ENCODE measurements around the gene MBNL2. TPM values are rescaled to one million over a fixed set of nuclear protein-coding genes. Genes with fewer than 3 reads are reported as not detected.

The MBNL2 gene
- total and polyA plus RNA-seq, 2 experiments from 2014 or later: 0.55 to 3.2 TPM

DNA sequence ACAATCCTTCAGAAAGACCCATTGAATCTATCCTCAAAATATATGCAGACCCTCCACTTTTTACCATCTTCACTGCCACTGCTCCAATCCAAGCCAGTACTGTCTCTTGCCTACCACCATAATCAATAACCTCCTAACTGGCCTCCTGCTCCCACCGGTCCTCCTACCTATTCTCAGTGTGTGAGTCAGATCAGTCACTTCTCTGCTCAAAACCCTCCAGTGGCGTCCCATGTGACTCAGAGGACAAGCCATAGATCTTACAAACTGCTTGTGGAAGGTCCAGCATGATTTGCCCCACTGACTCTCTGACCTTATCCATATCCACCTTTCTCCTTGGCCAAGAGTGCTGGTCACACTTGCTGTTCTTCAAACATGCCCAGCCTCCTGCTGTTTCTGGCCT is 23.4 kb upstream of the MBNL2 start:
- H3K27me3 ChIP-seq (ENCODE audit: insufficient read depth): no peaks in the 10 kb centered on the region
- no peak overlapping the region for H3K27ac Mint-ChIP-seq
- DNase-seq (ENCODE audit: low spot score): no peak
- H3K4me1 Mint-ChIP-seq: peaks cover 27% of the 10 kb centered on the region
- no peaks in the 10 kb centered on the region for H3K9me3 Mint-ChIP-seq
- H3K36me3 Mint-ChIP-seq (ENCODE audit: low read depth): no peaks in the 10 kb centered on the region
- ATAC-seq: no peak
- no peaks in the 10 kb centered on the region; the same call in 1 of the 2 replicates for H4K20me1 ChIP-seq (replicated peaks; ENCODE audit: insufficient read depth)
- no peak overlapping the region for H3K4me3 Mint-ChIP-seq
- H3K27ac ChIP-seq (ENCODE audit: low read depth): no peak overlapping the region
- H3K4me3 ChIP-seq: no peak overlapping the region
- no peak overlapping the region for H2AFZ ChIP-seq
- H3K36me3 ChIP-seq (ENCODE audit: insufficient read depth): no peaks in the 10 kb centered on the region
- no peaks in the 10 kb centered on the region for H3F3A ChIP-seq (replicated peaks; ENCODE audit: low read depth)
- H3K79me2 ChIP-seq (replicated peaks; ENCODE audit: insufficient read depth): no peaks in the 10 kb centered on the region
- no peak overlapping the region for H3K4me2 ChIP-seq
- TF ChIP-seq STAT1 (IDR thresholded peaks at IDR 0.05; ENCODE audit: unreplicated experiment) (no peak), JUNB (IDR thresholded peaks at IDR 0.05; ENCODE audit: unreplicated experiment) (no peak), EZH2phosphoT487 (IDR thresholded peaks at IDR 0.05; ENCODE audit: unreplicated experiment) (no peak), ZNF114 (CRISPR knock-in tag; IDR thresholded peaks at IDR 0.05) (no peak), POLR2AphosphoS5 (IDR thresholded peaks at IDR 0.05; ENCODE audit: low read depth) (no peak), CREB1 (CRISPR knock-in tag; IDR thresholded peaks at IDR 0.05; ENCODE audit: low read depth) (no peak), NANOG (IDR thresholded peaks at IDR 0.05; ENCODE audit: borderline replicate concordance) (no peak), ZNF331 (CRISPR knock-in tag; IDR thresholded peaks at IDR 0.05; ENCODE audit: low read depth) (no peak), EZH2 (IDR thresholded peaks at IDR 0.05; ENCODE audit: low read depth, unreplicated experiment) (no peak)
- TF ChIP-seq, protein P1, sequence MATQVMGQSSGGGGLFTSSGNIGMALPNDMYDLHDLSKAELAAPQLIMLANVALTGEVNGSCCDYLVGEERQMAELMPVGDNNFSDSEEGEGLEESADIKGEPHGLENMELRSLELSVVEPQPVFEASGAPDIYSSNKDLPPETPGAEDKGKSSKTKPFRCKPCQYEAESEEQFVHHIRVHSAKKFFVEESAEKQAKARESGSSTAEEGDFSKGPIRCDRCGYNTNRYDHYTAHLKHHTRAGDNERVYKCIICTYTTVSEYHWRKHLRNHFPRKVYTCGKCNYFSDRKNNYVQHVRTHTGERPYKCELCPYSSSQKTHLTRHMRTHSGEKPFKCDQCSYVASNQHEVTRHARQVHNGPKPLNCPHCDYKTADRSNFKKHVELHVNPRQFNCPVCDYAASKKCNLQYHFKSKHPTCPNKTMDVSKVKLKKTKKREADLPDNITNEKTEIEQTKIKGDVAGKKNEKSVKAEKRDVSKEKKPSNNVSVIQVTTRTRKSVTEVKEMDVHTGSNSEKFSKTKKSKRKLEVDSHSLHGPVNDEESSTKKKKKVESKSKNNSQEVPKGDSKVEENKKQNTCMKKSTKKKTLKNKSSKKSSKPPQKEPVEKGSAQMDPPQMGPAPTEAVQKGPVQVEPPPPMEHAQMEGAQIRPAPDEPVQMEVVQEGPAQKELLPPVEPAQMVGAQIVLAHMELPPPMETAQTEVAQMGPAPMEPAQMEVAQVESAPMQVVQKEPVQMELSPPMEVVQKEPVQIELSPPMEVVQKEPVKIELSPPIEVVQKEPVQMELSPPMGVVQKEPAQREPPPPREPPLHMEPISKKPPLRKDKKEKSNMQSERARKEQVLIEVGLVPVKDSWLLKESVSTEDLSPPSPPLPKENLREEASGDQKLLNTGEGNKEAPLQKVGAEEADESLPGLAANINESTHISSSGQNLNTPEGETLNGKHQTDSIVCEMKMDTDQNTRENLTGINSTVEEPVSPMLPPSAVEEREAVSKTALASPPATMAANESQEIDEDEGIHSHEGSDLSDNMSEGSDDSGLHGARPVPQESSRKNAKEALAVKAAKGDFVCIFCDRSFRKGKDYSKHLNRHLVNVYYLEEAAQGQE (IDR thresholded peaks at IDR 0.05; ENCODE audit: unreplicated experiment): no peak
- TF ChIP-seq, protein P2, sequence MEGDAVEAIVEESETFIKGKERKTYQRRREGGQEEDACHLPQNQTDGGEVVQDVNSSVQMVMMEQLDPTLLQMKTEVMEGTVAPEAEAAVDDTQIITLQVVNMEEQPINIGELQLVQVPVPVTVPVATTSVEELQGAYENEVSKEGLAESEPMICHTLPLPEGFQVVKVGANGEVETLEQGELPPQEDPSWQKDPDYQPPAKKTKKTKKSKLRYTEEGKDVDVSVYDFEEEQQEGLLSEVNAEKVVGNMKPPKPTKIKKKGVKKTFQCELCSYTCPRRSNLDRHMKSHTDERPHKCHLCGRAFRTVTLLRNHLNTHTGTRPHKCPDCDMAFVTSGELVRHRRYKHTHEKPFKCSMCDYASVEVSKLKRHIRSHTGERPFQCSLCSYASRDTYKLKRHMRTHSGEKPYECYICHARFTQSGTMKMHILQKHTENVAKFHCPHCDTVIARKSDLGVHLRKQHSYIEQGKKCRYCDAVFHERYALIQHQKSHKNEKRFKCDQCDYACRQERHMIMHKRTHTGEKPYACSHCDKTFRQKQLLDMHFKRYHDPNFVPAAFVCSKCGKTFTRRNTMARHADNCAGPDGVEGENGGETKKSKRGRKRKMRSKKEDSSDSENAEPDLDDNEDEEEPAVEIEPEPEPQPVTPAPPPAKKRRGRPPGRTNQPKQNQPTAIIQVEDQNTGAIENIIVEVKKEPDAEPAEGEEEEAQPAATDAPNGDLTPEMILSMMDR (conservative IDR thresholded peaks at IDR 0.05; ENCODE audit: low read depth in 2 of 2): no peak
- TF ChIP-seq, protein P3, sequence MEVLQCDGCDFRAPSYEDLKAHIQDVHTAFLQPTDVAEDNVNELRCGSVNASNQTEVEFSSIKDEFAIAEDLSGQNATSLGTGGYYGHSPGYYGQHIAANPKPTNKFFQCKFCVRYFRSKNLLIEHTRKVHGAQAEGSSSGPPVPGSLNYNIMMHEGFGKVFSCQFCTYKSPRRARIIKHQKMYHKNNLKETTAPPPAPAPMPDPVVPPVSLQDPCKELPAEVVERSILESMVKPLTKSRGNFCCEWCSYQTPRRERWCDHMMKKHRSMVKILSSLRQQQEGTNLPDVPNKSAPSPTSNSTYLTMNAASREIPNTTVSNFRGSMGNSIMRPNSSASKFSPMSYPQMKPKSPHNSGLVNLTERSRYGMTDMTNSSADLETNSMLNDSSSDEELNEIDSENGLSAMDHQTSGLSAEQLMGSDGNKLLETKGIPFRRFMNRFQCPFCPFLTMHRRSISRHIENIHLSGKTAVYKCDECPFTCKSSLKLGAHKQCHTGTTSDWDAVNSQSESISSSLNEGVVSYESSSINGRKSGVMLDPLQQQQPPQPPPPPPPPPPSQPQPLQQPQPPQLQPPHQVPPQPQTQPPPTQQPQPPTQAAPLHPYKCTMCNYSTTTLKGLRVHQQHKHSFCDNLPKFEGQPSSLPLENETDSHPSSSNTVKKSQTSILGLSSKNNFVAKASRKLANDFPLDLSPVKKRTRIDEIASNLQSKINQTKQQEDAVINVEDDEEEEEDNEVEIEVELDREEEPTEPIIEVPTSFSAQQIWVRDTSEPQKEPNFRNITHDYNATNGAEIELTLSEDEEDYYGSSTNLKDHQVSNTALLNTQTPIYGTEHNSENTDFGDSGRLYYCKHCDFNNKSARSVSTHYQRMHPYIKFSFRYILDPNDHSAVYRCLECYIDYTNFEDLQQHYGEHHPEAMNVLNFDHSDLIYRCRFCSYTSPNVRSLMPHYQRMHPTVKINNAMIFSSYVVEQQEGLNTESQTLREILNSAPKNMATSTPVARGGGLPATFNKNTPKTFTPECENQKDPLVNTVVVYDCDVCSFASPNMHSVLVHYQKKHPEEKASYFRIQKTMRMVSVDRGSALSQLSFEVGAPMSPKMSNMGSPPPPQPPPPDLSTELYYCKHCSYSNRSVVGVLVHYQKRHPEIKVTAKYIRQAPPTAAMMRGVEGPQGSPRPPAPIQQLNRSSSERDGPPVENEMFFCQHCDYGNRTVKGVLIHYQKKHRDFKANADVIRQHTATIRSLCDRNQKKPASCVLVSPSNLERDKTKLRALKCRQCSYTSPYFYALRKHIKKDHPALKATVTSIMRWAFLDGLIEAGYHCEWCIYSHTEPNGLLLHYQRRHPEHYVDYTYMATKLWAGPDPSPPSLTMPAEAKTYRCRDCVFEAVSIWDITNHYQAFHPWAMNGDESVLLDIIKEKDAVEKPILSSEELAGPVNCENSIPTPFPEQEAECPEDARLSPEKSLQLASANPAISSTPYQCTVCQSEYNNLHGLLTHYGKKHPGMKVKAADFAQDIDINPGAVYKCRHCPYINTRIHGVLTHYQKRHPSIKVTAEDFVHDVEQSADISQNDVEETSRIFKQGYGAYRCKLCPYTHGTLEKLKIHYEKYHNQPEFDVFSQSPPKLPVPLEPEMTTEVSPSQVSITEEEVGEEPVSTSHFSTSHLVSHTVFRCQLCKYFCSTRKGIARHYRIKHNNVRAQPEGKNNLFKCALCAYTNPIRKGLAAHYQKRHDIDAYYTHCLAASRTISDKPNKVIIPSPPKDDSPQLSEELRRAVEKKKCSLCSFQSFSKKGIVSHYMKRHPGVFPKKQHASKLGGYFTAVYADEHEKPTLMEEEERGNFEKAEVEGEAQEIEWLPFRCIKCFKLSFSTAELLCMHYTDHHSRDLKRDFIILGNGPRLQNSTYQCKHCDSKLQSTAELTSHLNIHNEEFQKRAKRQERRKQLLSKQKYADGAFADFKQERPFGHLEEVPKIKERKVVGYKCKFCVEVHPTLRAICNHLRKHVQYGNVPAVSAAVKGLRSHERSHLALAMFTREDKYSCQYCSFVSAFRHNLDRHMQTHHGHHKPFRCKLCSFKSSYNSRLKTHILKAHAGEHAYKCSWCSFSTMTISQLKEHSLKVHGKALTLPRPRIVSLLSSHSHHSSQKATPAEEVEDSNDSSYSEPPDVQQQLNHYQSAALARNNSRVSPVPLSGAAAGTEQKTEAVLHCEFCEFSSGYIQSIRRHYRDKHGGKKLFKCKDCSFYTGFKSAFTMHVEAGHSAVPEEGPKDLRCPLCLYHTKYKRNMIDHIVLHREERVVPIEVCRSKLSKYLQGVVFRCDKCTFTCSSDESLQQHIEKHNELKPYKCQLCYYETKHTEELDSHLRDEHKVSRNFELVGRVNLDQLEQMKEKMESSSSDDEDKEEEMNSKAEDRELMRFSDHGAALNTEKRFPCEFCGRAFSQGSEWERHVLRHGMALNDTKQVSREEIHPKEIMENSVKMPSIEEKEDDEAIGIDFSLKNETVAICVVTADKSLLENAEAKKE (CRISPR knock-in tag; IDR thresholded peaks at IDR 0.05): no peak
- TF ChIP-seq, protein P4, sequence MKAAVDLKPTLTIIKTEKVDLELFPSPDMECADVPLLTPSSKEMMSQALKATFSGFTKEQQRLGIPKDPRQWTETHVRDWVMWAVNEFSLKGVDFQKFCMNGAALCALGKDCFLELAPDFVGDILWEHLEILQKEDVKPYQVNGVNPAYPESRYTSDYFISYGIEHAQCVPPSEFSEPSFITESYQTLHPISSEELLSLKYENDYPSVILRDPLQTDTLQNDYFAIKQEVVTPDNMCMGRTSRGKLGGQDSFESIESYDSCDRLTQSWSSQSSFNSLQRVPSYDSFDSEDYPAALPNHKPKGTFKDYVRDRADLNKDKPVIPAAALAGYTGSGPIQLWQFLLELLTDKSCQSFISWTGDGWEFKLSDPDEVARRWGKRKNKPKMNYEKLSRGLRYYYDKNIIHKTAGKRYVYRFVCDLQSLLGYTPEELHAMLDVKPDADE (IDR thresholded peaks at IDR 0.05): no peak
- no peaks in the 10 kb centered on the region for H3K27me3 Mint-ChIP-seq (ENCODE audit: insufficient read depth, low read depth, poor library complexity)
- peaks cover 20% of the 10 kb centered on the region; the same call in 1 of the 2 replicates for H3K9me2 ChIP-seq (ENCODE audit: insufficient read depth)
- peaks cover 7% of the 10 kb centered on the region; the same call in 1 of the 2 replicates for H3K4me1 ChIP-seq (ENCODE audit: insufficient read depth)
